HEK293T (cell line): Measurements from ENCODE around the gene EXOC4.

Source experiments
- FOXM1 ChIP-seq: fragments of 450-650 bp; IDR thresholded peaks from 2 replicates; pipeline ENCODE4 v1.6.1; 2017; ENCODE audit warnings: mild to moderate bottlenecking, borderline replicate concordance
- HDGF ChIP-seq: fragments of 450-650 bp; IDR thresholded peaks from 2 replicates; pipeline ENCODE4 v1.6.1; 2017; ENCODE audit warnings: antibody characterized with exemption, borderline replicate concordance
- SP1 ChIP-seq: fragments of 450-650 bp; IDR thresholded peaks from 2 replicates; pipeline ENCODE4 v1.6.1; 2017
- TARDBP ChIP-seq: fragments of 450-650 bp; IDR thresholded peaks from 2 replicates; pipeline ENCODE4 v1.6.1; 2016

DNA sequence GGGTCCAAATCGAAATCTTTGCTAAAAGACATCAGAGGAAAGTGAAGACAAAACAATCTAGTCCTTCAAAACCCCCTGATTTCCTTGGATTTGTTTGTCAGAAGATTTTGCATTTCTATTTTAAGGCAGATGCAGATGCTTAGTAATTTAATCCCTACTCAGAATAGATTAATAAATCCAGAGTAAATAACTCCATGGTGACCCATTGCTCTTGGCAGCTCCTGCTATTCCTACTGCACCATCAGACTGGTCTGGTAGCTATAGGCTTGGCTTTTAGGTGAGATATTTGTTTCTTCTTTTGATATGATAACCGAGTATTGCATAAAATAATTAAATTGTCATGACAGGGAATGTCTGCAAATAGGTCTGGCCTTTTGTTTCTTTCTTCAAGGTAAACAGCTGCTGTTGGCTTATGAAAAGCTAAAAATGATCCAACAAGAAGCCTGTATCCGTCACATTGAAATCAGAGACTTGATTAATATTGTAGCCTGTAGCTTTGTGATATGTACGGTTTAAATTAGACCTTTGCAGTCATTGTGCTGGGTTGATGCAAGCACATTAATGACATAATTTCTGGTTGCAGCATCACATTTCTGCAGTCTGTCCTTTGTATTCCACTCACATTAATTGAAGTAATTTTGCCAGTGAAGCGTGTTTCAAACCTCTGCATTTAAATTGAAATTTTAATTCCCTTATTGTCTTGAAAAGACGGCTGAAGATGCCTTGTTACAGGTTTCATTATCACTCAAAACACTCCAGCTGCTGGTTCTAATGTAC, 40.7 kb downstream of the EXOC4 start:
- no peak for TF ChIP-seq SP1
- TF ChIP-seq HDGF, result no peak
- TF ChIP-seq FOXM1, result no peak
- no peak for TF ChIP-seq TARDBP
